ENCODE data around the gene C16orf92. TPM values are rescaled to one million over a fixed set of nuclear protein-coding genes. Genes with fewer than 3 reads are reported as not detected.

C16orf92 gene
- total and polyA plus RNA-seq, 2 donors (not counting 3 experiments of a cell fraction or from before 2014, with no cell fraction given), result not detected

GRCh38 chr16:29999605-30000004, 23.4 kb upstream of the C16orf92 start:
- dilution Hi-C loops (cut with MboI; ENCODE audit: extremely low pct_ligation_motif_present, low sequenced_read_pairs), result loop anchor here (10.0 kb wide), 1 partner anchor 195 kb away; the partner anchor contains the start of gene MAZ
- intact Hi-C loops (cut with micrococcal nuclease), result no loop called here
- Histone ChIP-seq H3K27ac (ENCODE audit: insufficient read depth, low read depth, low read length) (no peak overlapping the region), H4K20me1 (replicated peaks; ENCODE audit: control insufficient read depth, extremely low read depth, insufficient read depth, low read length) (no peaks in the 10 kb centered on the region), H3K4me1 (ENCODE audit: control insufficient read depth, extremely low read depth, insufficient read depth, low read length) (peaks cover 15% of the 10 kb centered on the region), H3K27me3 (ENCODE audit: control insufficient read depth in 2 of 2, insufficient read depth in 2 of 2, low read length in 2 of 2) (no peaks in the 10 kb centered on the region), H3K4me2 (ENCODE audit: insufficient read depth, low read length) (no peak overlapping the region), H3K79me2 (ENCODE audit: control insufficient read depth, insufficient read depth, low read length) (peaks cover 7% of the 10 kb centered on the region), H3K9me1 (replicated peaks; ENCODE audit: control insufficient read depth, extremely low read depth, insufficient read depth, low read length) (no peaks in the 10 kb centered on the region), H3K36me3 (ENCODE audit: control insufficient read depth in 2 of 2, extremely low read depth in 1 of 2, insufficient read depth in 2 of 2, low read length in 2 of 2) (peaks cover 0 to 7% of the 10 kb centered on the region in 2 experiments), H3K9ac (replicated peaks; ENCODE audit: extremely low read depth, insufficient read depth, low read length) (no peak overlapping the region), H3K4me3 (replicated peaks in 1 of 3; ENCODE audit: insufficient read depth in 1 of 3, low read depth in 1 of 3, low read length in 3 of 3) (no peak overlapping the region), H3K9me3 (replicated peaks; ENCODE audit: control insufficient read depth, insufficient read depth, low read length) (no peaks in the 10 kb centered on the region), H2AFZ (ENCODE audit: low read depth, low read length) (no peak overlapping the region)
- FAIRE-seq, result no peak
- no TSS peak for BruUV-seq (replicated peaks)
- ChIA-PET CTCF (no interaction called here), POLR2A (no interaction called here)
- no peak for DNase-seq (ENCODE audit: low read depth, low spot score)
- no peak for TF ChIP-seq MYC (IDR thresholded peaks at IDR 0.05; ENCODE audit: low read depth, low read length)
- TF ChIP-seq MAX (IDR thresholded peaks at IDR 0.05; ENCODE audit: insufficient read depth, insufficient read length), result no peak
- TF ChIP-seq FOS (IDR thresholded peaks at IDR 0.05; ENCODE audit: borderline replicate concordance, insufficient read depth, low read length), result no peak
- TF ChIP-seq GATA2 (IDR thresholded peaks at IDR 0.05; ENCODE audit: insufficient read depth, insufficient read length, low read depth, low read length), result no peak
- TF ChIP-seq EZH2 (IDR thresholded peaks at IDR 0.05; ENCODE audit: borderline replicate concordance, low read depth, low read length, severe bottlenecking), result no peak
- TF ChIP-seq CTCF (IDR thresholded peaks at IDR 0.05; ENCODE audit: extremely low read depth in 1 of 2, insufficient read depth in 1 of 2, low read depth in 1 of 2, low read length in 2 of 2), result no peak
- no peak for TF ChIP-seq JUN (IDR thresholded peaks at IDR 0.05; ENCODE audit: borderline replicate concordance, insufficient read depth, insufficient read length, low read depth)
- TF ChIP-seq POLR2AphosphoS5 (IDR thresholded peaks at IDR 0.05; ENCODE audit: insufficient read depth, low read depth, low read length), result no peak

Measured in endothelial cell of umbilical vein (primary cell).